T-helper 2 cell treated with Interferon-gamma antibody and Interleukin-4, amounts not matched to agents 100 ng/mL and 5 ng/mL, for 36 hours (primary cell): ENCODE results near the gene PTPN5. TPM values are rescaled to one million over a fixed set of nuclear protein-coding genes. Genes with fewer than 3 reads are reported as not detected.
"Not testable (repeated sequence)": the region's sequence is repeated elsewhere in the genome, so short reads cannot be mapped to it uniquely, and the experiment has no call there.

Source experiments
- intact Hi-C: fragments of 100-400 bp; cut with micrococcal nuclease; formaldehyde crosslinking; loops from one replicate; pipeline ENCODE4 v1.15.1; 2023
- total RNA-seq: library from RNA; stranded (reverse); gene quantifications from 2 replicates; pipeline ENCODE4 v1.2.3, GENCODE V29; 2022

The PTPN5 gene
- not detected in 2 replicates for total RNA-seq

DNA sequence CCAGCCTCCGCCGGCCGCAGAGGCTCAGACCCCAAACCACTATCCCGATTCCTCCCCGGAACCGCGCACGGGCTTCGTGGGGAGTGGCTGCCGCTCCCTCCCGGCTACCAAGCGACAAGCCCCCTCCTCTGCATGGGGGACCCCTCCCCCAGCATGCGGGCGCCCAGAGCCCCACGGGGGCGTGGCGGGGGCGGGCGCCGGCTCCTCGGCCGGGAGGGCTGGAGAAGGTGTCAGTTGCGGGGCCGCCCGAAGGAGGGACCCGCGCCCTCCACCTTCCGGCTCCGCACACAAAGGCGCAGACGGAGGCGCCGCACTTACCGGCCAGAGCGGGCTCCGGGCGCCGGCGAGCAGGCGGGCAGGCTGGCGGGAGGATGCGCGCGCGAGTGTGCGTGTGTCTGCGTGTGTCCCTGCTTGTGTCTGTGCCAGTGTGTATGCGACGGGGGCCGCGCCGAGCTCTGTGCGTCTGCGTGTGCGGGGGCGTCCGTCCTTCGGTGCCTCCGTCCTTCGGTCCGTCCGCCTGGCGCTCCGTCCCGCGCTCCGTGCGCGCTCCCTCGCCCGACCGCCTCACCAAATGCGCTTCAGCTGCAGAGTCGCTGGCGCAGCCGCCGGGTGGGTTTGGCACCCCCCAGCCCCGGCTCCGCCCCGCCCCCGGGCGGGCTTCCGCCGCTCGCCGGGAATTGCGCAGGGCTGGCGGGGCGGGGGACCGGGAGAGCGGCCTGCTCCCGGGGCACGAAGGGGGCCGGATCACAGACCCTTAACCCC, at the start of gene PTPN5:
PTPN5 (minus strand) TSS at position 592 of the 762 bp plus-strand sequence. CDS start 19,840 bp downstream, outside the sequence.
- intact Hi-C loops: no loop called here

DNA sequence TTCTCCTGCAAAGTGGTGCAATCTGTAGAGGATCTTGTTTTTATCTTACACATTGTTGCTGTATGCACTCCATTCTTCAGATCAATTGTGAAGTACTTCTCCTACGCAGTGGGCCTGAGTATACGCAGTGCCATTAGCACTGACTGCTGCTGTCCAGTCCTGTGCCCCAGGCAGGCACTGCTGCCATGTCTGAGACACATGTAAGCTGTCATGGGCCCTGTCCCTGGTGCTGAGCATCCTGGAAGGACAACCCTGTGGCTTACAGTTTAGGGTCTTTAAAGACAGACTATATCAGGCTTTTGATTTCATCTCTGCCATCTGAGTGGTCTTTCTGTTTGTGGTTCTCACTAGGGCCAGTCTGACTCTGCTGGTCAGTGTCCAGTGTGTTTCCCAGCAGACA, 44.8 kb upstream of the PTPN5 start:
- intact Hi-C loops: no loop called here

DNA sequence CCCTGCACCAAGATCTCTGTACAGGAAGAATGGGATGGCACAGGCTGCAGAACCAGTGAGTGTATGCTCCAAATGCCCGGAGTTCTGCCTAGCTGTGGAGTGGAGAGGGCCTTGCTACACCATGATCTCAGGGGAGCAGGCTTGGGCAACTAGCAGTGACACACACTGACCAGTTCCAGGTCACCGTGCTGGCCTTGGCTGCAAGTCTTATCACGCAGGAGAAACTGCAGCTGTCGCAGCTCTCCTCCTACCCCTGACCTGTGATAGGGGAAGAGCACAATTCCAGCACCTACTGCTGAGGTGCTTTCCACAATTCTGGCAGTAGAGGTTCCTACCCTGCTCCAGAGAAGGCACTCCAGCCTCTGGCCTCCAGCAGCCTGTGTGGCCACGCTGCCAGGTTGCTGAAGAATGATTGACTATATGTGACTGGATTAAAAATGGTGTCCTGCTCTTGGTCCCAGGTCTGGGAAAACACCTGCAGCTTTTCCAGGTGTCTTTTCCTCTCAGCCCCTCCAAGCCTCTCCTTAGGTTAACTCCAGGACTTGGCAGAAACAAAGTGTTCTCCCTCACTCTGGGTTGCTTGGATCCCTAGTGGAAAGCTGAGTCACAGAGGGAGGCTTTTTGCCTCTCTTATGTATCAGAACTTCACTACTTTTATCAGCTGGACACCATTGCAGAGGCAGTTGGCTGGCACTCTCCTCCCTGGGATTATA, 43.3 kb upstream of the PTPN5 start:
- intact Hi-C loops: no loop called here

DNA sequence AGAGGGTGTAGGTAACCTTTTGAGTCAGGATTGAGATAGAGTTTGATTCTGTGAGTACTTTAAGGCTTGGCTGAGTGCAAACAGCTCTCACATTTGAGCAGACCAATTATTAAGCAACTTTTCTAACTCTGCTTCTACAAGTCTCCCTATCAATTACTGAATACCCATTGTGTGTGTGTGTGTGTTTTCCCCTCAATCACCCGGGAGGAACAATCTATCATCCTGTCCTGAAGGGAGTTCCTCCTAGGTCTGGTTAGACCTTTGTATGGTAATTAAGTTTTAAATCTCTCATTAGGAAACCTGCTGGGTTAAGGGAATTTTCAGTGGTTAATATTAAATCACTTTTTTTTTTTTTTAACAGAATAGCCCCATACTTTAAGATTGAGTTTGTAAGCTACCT, 28.6 kb upstream of the PTPN5 start:
- intact Hi-C loops: not testable (repeated sequence)

DNA sequence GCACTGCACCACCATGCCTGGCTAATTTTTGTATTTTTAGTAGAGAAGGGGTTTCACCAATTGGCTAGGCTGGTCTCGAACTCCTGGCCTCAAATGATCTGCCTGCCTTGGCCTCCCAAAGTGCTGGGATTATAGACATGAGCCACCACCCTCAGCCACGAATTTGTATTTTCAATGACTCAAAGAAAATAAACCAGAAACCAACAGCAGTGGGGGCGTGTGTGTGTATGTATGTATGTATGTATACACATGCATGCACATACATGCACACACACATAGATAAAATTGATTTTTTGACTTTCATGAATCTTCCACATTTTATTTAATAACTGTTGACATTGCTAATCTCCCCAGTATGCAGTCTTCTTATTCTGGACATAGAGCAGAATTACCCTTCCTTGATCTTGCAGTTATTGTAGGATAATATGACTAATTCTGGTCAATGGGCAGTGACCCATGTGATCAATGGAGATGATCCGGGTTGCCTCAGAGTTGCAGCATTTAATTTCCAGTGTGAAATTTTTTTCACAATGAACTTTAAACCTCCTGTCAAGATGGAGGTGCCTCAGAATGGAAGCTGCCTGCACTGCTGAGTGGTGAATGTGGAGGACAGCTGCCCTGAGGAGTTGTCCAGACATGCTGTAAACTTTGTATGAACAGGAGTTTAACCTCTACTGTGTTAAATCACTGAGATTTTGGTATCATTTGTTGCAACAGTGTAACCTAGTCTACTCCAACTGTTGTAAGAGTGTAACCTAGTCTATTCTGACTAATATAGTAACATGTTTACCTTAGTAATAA, 12.8 kb upstream of the PTPN5 start:
- intact Hi-C loops: no loop called here

DNA sequence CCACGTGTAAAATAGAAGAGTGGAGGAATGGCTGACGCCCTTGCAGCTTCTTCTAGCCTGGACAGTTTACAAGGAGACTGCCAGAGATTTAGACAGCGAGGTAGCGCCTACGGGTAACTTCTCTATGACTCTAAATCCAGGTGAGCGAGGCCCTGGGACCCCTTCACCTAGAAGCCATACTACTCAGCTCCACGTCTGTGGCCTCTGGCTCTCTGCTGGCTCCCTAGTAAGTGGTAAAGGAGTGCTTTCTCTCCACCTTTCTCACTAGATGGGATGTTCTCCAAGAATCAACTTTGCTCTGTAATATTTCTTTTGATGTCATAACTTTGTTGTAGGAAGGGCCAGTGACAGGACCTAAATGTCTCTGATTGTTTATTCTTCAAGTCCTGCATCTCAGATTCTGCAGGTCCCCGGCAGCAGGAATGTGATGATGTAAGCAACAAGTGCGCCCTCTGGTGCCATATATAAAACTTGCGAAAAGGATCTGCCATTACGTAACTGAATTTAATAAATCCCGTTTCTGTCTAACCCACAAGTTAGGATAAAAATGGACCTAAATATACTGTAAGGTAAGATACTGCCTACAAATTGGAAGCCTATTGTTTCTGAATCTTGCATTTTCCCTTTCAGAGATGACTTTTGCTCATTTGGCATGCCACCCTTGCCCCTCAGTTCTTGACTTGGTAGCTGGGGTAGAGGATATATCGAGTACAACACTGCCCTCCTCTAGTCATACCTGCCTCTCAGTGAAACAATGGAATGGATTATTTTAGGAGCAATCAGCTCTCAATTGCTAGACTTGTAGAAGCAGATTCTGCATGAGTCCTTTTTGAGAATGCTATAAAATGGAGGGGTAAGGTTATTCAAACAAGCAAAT, 11.0 kb upstream of the PTPN5 start:
- intact Hi-C loops: loop anchor here (1.0 kb wide), 1 partner anchor 27 kb away; no protein-coding TSS in a partner anchor

DNA sequence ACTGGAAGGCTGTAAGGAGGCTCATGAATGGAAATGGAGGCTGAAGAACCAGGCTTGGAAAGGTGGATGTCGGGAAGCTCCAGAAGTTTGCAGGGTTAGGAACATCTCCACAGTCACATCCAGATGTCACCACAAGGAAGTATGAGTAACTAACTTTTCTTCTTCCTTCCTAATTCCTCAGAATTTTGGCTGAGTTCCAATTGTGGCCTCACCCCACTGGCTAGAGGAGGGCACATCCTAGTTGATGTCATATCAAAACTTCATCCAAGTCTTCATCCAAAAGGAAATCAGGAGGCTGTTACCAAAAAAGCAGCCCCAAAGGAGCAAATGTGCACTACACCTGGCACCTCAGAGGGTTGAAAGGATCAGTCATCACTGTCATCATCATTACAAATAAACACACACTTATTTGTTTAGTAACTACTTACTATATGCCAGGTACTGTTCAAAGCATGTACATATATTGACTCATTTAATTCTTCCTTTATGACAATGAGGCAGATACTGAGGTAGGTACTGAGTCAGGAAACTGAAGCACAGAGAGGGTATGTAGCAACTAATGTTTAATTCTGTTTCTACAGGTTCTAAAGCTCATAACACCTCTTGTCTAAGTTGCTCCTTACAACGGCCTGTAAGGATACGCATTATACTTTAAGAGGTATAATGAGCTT, 7.3 kb upstream of the PTPN5 start:
- intact Hi-C loops: no loop called here

DNA sequence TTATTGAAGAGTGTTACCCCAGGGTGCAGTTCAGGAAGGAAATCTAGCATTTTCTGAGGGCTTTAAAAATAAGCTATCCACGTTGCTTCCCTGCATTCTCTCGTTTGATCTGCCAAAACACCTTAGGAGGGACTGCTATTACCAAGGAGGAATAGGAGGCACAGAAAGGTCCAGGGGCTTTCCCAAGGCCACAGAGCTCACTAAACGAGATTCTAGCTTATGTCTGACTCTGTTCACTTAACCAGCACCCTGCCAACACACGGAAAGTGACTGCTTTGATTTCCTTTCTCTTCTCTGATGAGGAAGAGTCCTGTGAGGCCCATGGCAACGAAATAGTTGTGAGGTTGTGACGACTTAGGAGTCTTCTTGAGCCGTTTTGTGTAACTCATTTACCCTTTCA, 3.4 kb upstream of the PTPN5 start:
- intact Hi-C loops: no loop called here

DNA sequence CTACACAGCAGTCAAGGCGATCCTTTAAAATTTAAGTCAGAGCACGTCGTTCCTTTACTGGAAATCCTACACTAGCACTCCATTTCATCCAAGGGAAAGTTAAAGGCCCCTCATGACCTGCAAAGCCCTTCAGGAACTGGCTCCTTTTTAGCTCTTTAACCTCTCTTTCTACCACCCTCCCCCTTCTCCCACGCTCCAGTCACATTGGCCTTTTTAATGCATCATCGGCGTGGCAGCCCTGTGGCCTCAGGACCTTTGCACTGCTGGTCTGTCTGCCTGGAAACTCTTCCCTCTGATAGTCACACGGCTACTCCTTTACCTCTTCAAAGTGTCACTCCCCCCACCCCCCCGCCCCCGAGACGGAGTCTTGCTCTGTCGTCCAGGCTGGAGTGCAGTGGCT, 1.2 kb upstream of the PTPN5 start:
- intact Hi-C loops: no loop called here

DNA sequence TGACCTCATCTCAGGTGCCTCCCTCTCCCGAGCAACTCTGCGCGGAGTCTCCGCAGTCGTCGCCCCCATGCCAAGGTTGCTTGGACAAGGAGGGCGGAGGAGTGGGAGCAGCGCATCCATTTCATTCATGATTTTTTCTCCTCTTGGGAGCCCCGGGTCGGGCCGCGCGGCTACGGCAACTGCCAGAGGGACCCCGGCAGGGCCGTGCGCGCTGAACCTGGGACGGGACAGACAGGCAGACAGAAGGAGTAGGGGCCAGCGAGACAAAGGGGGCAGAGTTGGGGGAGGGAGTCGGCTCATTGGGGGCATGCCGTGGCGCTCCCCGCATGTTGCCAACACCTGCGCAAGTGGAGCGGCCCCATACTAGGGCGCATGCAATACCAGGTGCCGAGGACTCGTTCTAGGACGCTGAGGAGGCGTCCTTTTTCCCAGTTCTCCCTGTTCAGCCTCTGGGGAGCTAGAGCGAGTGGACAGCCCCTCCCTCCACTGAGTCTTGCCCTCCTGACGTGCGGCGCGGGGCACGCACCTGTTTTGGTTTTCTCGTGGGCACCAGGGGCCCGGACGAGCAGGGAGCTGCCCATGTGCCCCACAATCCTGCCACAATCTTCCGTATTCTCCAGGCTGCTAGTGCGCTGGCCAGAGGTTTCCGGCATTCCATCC, 501 bp upstream of the PTPN5 start:
- intact Hi-C loops: no loop called here

DNA sequence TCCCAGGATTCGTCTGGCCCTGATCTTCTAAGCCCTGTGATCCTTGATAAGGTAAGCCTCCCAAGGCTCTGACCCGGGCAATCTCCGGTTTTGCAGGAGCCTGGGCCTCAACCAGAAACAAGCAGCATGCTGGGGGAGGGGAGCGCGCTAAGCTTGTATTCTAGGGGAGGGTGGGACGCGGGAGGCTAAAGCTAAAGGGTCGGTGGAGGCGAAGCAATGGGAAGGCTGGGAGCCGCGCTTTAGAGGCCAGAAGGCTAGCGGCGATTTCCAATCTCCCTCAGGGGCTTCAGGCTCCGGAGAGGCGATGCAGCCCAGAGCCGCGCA, 753 bp downstream of the PTPN5 start:
- intact Hi-C loops: no loop called here

DNA sequence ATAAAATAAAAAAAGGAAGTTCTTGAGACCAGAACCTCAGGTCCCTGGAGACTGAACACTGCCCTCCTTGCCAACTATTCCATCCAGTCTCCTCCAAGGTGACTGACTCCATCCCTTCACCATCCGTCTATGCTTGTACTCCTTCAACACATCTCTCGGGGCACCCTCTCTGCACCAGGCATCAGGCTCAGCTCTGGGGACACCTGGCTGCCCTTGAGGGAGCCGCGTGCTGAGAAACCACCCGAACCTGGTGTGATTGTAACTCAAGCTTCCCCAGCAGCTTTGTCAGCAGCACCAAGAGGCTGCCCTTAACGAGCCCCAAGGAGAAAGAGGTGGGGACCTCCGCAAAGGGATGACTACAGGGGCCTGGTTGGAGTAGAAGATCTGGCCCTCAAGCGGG, 1.7 kb downstream of the PTPN5 start:
- intact Hi-C loops: no loop called here

DNA sequence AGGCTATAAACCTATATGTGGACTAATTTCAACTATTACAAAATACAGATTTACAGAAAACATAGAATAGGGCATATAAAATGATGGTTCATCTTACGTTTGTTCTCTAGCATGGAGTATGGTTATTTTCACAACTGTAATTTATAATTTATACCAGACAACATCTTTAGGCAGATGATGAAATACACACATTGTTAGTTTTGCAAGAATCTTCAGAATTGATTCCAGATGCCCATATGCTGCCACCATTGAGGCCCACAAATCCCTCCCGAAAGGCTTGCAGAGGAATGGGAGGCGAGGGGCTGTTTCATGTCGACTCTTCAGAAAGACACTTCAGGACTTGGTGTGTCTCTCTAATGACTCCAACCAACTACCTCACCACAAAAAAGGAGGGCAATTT, 6.2 kb downstream of the PTPN5 start:
- intact Hi-C loops: no loop called here

DNA sequence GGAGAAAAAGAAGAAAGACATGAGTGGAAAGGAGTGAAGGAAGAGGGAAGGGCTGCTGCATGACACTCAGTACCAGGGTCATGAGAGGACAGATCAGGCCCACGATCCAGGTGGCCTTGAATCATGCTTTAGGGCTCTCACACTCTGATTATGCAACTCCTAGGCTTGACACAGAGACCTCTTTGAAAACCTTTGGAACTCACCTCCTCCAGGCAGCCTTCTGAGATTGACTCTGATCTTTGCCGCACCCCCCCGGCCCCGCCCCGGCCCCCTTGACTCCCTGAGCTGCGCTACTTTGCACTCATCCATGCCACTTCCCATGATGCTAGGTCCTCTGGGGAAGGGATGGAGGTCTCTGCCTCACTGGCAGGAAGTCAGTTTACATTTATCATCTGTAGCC, 10.7 kb downstream of the PTPN5 start:
- intact Hi-C loops: no loop called here

DNA sequence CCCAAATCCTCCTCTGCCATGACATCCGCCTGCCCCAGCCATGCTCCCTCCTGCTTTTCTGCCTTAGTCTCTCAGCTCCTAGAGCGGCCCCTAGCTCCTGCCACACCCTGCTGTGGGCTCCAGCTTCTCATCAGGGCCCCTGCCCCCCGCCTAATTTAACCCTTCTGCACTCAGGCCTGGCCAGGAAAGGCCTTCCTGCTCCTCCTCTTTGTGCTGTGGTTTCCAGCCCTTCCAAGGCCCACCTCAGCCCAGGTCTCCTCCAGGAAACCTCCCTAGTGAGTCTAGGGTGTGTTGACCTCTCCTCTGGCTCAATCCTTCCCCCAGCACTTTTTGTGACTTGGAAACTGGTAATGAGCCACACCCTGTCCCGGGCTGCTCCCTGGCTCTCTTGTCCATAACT, 11.3 kb downstream of the PTPN5 start:
- intact Hi-C loops: no loop called here

DNA sequence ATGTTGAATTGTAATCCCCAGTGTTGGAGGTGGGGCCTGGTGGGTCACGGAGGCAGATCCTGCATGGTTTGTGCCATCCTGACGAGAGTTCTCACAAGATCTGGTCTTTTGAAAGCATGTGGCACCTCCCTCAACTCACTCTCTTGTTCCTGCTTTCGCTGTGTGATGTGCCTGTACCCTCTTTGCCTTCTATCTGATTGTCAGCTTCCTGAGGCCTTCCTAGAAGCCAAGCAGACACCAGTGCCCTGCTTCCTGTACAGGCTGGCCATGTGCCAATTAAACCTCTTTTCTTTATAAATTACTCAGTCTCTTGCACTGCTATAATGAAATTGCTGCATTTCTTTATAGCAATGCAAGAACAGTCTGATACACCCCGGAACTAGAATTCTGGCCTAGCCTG, 13.1 kb downstream of the PTPN5 start:
- intact Hi-C loops: no loop called here

DNA sequence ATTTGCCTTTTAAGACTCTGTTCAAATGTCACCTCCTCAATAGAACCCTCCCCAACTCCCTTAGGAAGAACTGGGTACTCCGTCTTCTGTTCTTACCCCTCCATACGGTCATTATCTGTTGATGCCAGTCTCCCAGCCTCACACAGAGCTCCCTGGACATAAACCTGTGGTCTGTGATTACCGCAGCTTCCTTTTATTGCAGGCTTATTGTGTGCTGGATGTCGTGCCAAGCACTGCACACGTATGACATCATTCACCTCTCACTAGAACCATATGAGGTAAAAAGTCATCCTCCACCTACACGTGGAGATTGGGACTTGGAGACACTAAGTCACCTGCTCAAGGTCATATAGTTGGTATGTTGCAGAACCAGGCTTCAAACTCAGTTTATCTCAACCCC, 15.3 kb downstream of the PTPN5 start:
- intact Hi-C loops: no loop called here

DNA sequence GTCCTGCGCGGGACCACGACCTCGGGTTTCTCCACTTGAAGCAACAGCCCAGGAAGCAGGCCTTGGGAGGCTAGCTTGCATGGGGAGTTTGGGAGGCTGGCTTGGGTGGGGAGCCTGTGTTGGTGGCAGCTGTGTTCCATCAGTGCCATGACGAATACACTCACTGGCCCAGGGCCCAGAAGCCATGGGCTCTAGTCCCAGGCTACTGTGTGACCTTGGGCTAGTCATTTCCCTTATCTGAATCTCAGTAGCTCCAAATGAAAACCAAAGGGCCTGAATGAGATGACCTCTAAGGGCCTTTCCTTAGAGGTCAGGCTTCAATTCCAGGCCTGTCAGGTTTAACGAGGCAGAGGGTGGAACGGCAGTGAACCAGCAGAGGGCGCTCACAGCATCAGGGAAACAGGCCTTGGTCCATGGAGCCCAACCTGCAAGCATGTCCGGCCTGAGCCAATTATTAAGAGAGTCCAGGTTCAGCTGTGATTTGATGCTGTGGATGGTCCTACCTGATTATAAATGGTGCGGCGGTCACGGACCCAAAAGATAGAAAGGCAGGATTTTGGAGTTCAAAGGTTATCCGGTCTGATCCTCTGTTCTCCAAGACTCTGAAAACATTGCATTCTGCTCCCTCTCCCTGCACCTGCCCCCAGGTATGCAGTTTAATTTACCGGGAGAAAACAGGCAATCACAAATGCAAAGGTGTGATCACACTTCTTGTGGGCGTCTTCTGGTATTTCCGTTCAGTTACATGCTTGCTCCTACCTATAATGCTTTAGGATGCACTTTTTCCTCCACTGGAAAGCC, 15.9 kb downstream of the PTPN5 start:
- intact Hi-C loops: loop anchor here (1.0 kb wide), 2 partner anchors 27 to 78 kb away; no protein-coding TSS in a partner anchor

DNA sequence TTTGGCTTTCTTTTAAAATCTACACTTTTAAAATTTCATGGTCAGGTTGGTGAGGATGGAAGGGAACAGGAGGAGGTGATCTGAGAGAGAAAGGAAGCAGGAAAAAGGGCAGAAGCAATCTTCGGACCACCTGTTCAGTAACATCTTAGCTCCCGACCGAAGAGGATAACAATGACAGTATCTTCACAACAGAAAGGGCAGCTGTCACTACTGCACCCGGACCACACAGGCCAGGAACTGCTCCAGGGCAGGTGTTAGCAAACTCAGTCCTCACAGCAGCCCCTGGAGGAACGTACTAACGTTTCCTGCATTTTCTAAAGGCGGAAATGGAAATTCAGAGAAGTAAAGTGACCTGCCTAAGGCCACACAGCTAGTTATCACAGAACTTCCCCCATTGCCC, 16.8 kb downstream of the PTPN5 start:
- intact Hi-C loops: loop anchor here (1.0 kb wide), 2 partner anchors 28 to 78 kb away; no protein-coding TSS in a partner anchor
